Adrenal gland (tissue), 12 donors: ENCODE data around the gene CRTAP. TPM values are rescaled to one million over a fixed set of nuclear protein-coding genes. Genes with fewer than 3 reads are reported as not detected.
"Not testable (repeated sequence)": the region's sequence is repeated elsewhere in the genome, so short reads cannot be mapped to it uniquely, and the experiment has no call there.

ENCODE experiments used
- DNase-seq, 7 donors: peaks; one replicate each; pipeline ENCODE4 v3.0.0-alpha.2; 2019 to 2020
- H3K27ac ChIP-seq, 5 donors: fragments of 200-600 bp; sonication (generic) in 4 of 5; 1 replicate in 3 of 5; 2 replicates in 2 of 5; pipeline versions ENCODE4 v1.5.1 to v1.8.0; 2016 to 2020; ENCODE audit warnings: mild to moderate bottlenecking in 1 of 5
- H3K27me3 ChIP-seq: fragments of 200-600 bp; 2 replicates; pipeline ENCODE4 v1.8.0; 2021
- H3K36me3 ChIP-seq, 2 donors: fragments of 200-600 bp; replicated peaks in 1 of 2; 1 replicate in 1 of 2; 2 replicates in 1 of 2; pipeline versions ENCODE4 v1.5.1 to v1.8.0; 2018 to 2022
- H3K4me1 ChIP-seq, 2 donors: fragments of 200-600 bp; replicated peaks in 1 of 2; 1 replicate in 1 of 2; 2 replicates in 1 of 2; pipeline versions ENCODE4 v1.5.1 to v1.8.0; 2018 to 2021
- H3K4me3 ChIP-seq, 4 donors: fragments of 200-600 bp; sonication (generic) in 3 of 4; one replicate each; pipeline ENCODE4 v1.5.1; 2016 to 2018
- H3K9me3 ChIP-seq, 3 donors: fragments of 200-600 bp; sonication (generic) in 1 of 3; replicated peaks in 1 of 3; 1 replicate in 2 of 3; 2 replicates in 1 of 3; pipeline versions ENCODE4 v1.5.1 to v1.8.0; 2016 to 2021
- POLR2A ChIP-seq, 2 donors: fragments of 450-650 bp; IDR thresholded peaks; one replicate each; pipeline ENCODE4 v1.6.1; 2017; ENCODE audit warnings: antibody characterized with exemption in 2 of 2, mild to moderate bottlenecking in 2 of 2, moderate library complexity in 1 of 2
- WGBS, 4 donors: extraction: QIAGEN DNeasy Blood & Tissue Kit in 2 of 4; methylation state at CpG; one replicate each; pipeline versions ENCODE4 v1.1.5 to v1.1.7; 2013 to 2017; 5-methylcytosine and 5-hydroxymethylcytosine counted together
- intact Hi-C, 2 donors: fragments of 100-400 bp; cut with DNase I; formaldehyde crosslinking; loops; one replicate each; pipeline versions ENCODE4 v1.14.1 to v1.15.0; 2022 to 2023
- polyA plus RNA-seq, 3 donors: library from polyadenylated mRNA; stranded (reverse); fragments of 200-250 nt in 2 of 3; fragments of 350-450 nt in 1 of 3; fragmentation: Illumina TruSeq in 1 of 3; extraction: RNeasy Lipid Tissue Mini Kit (QIAGEN cat#74804) in 1 of 3; gene quantifications; one replicate each; pipeline ENCODE4 v1.2.3, GENCODE V29; 2013 to 2014
- total RNA-seq, 9 donors: library from RNA; depleted of rRNA in 4 of 9; stranded (reverse); fragments of >200 nt in 4 of 9; fragments of 120-200 nt in 1 of 9; fragmentation: NEBNext Ultra II Directional in 1 of 9; extraction: Animal tissue kit (Norgen Biotek cat#: 25700) in 1 of 9; gene quantifications; one replicate each; pipeline versions ENCODE4 v1.1.0 to v1.2.4, GENCODE V29; 2013 to 2023
- TF ChIP-seq, protein P1 (sequence below), 6 experiments: fragments of 450-650 bp in 4 of 6; fragments of 200-600 bp in 2 of 6; sonication (generic) in 1 of 6; IDR thresholded peaks; 1 replicate in 5 of 6; 2 replicates in 1 of 6; pipeline versions ENCODE4 v1.5.1 to v1.8.0; 2016 to 2021; ENCODE audit warnings: antibody characterized with exemption in 6 of 6, mild to moderate bottlenecking in 2 of 6, moderate library complexity in 1 of 6
- donor health status: healthy with polysubstance abuse.
- donor health status: Bipolar disorder and iron deficiency.
- donor health status: DM: yes; HTN: yes; CAD: no.
- donor health status: DM: no; HTN: no; CAD: no.
- donor health status: DM: no; HTN: no; CAD: no.
- donor health status: DM: yes; HTN: yes; CAD: no.

The CRTAP gene
- total and polyA plus RNA-seq, 12 donors: 64.5 to 677 (median 282) TPM

DNA sequence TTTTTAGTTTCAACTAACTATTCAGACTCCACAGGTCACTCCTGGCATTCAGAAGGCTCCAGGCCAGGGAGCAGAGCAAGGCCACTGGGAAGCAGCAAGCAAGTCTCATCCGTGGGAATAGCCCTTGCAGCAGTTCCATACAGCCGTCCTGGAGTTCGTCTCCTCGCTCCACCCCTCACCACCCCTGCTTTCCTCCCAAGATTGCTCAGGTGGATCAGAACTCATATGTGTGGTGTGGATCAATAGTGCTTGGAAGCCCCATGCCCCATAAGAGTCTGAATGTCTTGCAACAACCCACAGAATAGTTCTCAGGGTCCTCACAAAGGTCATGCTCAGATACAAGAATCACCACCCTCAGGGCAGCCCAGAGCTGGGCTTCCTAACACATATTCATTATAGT is 60.3 kb downstream of the CRTAP start:
- intact Hi-C loops: no loop called here
- no peaks in the 10 kb centered on the region for H3K9me3 ChIP-seq
- DNase-seq: no peak
- H3K27ac ChIP-seq: no peak overlapping the region
- TF ChIP-seq, protein P1, sequence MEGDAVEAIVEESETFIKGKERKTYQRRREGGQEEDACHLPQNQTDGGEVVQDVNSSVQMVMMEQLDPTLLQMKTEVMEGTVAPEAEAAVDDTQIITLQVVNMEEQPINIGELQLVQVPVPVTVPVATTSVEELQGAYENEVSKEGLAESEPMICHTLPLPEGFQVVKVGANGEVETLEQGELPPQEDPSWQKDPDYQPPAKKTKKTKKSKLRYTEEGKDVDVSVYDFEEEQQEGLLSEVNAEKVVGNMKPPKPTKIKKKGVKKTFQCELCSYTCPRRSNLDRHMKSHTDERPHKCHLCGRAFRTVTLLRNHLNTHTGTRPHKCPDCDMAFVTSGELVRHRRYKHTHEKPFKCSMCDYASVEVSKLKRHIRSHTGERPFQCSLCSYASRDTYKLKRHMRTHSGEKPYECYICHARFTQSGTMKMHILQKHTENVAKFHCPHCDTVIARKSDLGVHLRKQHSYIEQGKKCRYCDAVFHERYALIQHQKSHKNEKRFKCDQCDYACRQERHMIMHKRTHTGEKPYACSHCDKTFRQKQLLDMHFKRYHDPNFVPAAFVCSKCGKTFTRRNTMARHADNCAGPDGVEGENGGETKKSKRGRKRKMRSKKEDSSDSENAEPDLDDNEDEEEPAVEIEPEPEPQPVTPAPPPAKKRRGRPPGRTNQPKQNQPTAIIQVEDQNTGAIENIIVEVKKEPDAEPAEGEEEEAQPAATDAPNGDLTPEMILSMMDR (IDR thresholded peaks at IDR 0.05): no peak
- TF ChIP-seq POLR2A (IDR thresholded peaks at IDR 0.05): no peak
- H3K4me1 ChIP-seq: no peaks in the 10 kb centered on the region
- WGBS, 4 donors: 77 to 100% (median 78%) methylated on average over 3 to 4 of the region's 4 CpGs
- H3K27me3 ChIP-seq: no peaks in the 10 kb centered on the region
- H3K36me3 ChIP-seq: no peaks in the 10 kb centered on the region
- no peak overlapping the region for H3K4me3 ChIP-seq

DNA sequence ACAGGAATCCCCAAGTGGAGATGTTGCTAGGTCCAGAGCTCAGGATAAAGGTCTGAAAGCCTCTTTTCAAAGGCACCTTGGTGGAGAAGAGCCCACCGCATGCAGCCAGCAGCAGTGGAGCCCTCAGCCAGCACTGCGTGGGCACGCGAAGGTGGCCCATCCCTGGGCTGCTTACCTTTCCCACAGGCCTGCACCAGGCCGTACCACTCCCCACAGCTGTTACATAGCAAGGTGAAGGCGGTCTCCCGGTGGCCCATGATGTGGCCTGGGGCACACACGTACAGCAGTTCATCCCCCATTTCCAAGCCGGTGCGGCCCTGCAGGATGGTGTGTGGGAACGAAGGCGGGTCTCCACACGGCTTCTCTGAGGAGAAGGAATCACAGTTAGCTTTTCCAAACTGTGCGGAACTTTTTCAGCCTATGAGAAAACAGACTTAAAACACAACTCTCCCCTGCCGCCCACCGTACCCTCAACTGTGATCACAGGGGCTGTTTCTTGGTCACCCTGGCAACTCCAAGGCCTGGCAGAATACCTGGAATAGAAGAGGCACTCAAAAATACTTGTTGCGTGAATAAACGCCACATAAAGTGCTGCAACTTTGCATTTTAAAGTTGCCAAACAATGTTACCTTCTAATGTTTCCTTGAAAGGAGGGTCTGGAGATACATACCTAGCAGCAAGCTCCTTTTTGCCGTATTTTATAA is 61.0 kb downstream of the CRTAP start:
- Histone ChIP-seq H3K4me1 (no peaks in the 10 kb centered on the region), H3K36me3 (no peaks in the 10 kb centered on the region), H3K9me3 (no peaks in the 10 kb centered on the region), H3K27ac (no peak overlapping the region), H3K27me3 (no peaks in the 10 kb centered on the region), H3K4me3 (no peak overlapping the region)
- TF ChIP-seq, protein P1 (IDR thresholded peaks at IDR 0.05): no peak
- TF ChIP-seq POLR2A (IDR thresholded peaks at IDR 0.05): no peak
- WGBS, 4 donors: 89 to 95% (median 94%) methylated on average over 15 to 19 of the region's 19 CpGs
- DNase-seq: no peak
- intact Hi-C loops: no loop called here

DNA sequence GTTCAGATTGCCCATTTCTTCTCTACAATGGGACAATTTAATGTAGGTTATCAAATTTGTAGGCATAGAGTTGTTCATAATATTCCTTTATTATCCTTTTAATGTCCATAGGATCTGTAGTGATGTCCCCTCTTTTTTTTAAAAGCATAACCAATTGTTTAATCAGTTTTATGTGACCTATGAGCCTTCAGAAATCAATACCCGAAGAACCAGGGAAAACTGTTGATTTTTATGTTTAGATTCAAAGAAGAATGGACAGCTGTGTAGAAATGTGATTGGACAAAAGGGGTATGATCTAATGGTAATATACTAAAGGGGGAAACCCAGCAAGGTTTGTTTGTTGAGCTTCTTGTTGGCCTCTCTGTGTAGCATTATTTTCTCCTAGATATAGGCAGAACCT is 65.3 kb downstream of the CRTAP start:
- intact Hi-C loops: no loop called here
- Histone ChIP-seq H3K9me3 (no peaks in the 10 kb centered on the region), H3K36me3 (no peaks in the 10 kb centered on the region)

DNA sequence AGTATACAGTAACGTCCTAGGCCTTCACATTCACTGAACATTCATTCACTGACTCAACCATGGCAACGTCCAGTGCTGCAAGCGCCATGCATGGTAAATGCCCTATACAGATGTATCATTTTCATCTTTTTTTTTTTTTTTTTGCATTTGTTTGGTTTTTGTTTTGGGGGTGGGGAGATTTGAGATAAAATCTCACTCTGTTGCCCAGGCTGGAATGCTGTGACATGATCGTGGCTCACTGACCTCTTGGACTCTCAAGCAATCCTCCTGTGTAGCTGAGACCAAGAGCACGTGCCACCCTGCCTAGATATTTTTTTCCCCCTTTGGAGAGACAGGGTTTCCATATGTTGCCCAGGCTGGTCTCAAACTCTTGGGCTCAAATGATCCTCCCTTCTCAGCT is 67.4 kb downstream of the CRTAP start:
- intact Hi-C loops: no loop called here
- Histone ChIP-seq H3K4me1 (no peaks in the 10 kb centered on the region), H3K36me3 (no peaks in the 10 kb centered on the region), H3K27ac (no peak overlapping the region), H3K27me3 (no peaks in the 10 kb centered on the region), H3K9me3 (no peaks in the 10 kb centered on the region), H3K4me3 (no peak overlapping the region)
- DNase-seq: no peak
- TF ChIP-seq POLR2A (IDR thresholded peaks at IDR 0.05): no peak
- TF ChIP-seq, protein P1 (IDR thresholded peaks at IDR 0.05): no peak
- 80 to 85% (median 84%) methylated on average over 5 of the region's 5 CpGs for WGBS, 4 donors

More for the DNA sequence above, 65.3 kb downstream of the CRTAP start:
- H3K27ac ChIP-seq: no peak overlapping the region
- no peak for TF ChIP-seq POLR2A (IDR thresholded peaks at IDR 0.05)
- TF ChIP-seq, protein P1 (IDR thresholded peaks at IDR 0.05): no peak
- no peaks in the 10 kb centered on the region for H3K27me3 ChIP-seq
- H3K4me3 ChIP-seq: no peak overlapping the region
- no peaks in the 10 kb centered on the region for H3K4me1 ChIP-seq
- DNase-seq: no peak
- 57 to 81% (median 70%) methylated on average over 1 of the region's 1 CpG for WGBS, 4 donors

DNA sequence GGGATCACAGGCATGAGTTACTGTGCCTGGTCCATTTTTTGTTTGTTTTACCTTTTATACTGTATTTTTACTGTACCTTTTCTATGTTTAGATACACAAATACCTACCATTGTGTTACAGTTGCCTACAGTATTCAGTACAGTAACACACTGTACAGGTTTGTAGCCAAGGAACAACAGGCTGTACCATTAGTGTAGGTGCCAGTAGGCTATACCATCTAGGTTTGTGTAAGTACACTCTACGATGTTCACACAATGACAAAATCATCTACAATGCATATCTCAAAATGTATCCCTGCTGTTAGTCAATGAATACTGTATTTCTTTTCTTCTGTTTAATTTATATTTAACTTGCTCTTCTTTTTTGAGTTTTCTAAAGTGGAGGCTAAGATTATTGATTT is 67.8 kb downstream of the CRTAP start:
- H3K9me3 ChIP-seq, H3K4me1 ChIP-seq, H3K27me3 ChIP-seq, H3K4me3 ChIP-seq, intact Hi-C loops, H3K36me3 ChIP-seq, DNase-seq, H3K27ac ChIP-seq: not testable (repeated sequence)
- WGBS, 4 donors: 92 to 100% (median 95%) methylated on average over 1 of the region's 1 CpG
